ENCODE data around the gene KRT7. TPM values are rescaled to one million over a fixed set of nuclear protein-coding genes. Genes with fewer than 3 reads are reported as not detected.

The KRT7 gene
- total and polyA plus RNA-seq, 2 donors (not counting 3 experiments of a cell fraction or from before 2014, with no cell fraction given), result 120 to 293 TPM

GRCh38 chr12:52226446-52226845 is 6.6 kb upstream of the KRT7 start:
- no peaks in the 10 kb centered on the region for H3K9me3 ChIP-seq (replicated peaks; ENCODE audit: control insufficient read depth, insufficient read depth, low read length)
- TF ChIP-seq JUN (IDR thresholded peaks at IDR 0.05; ENCODE audit: borderline replicate concordance, insufficient read depth, insufficient read length, low read depth), result no peak
- no peak for TF ChIP-seq MAX (IDR thresholded peaks at IDR 0.05; ENCODE audit: insufficient read depth, insufficient read length)
- TF ChIP-seq MYC (IDR thresholded peaks at IDR 0.05; ENCODE audit: low read depth, low read length), result no peak
- TF ChIP-seq EZH2 (IDR thresholded peaks at IDR 0.05; ENCODE audit: borderline replicate concordance, low read depth, low read length, severe bottlenecking), result no peak

GRCh38 chr12:52227606-52228166 is 5.4 kb upstream of the KRT7 start:
- Histone ChIP-seq H3K27me3 (ENCODE audit: control insufficient read depth in 2 of 2, insufficient read depth in 2 of 2, low read length in 2 of 2) (no peaks in the 10 kb centered on the region), H3K4me1 (ENCODE audit: control insufficient read depth, extremely low read depth, insufficient read depth, low read length) (peaks cover 32% of the 10 kb centered on the region), H3K27ac (ENCODE audit: insufficient read depth, low read depth, low read length) (no peak overlapping the region), H3K4me3 (replicated peaks in 1 of 3; ENCODE audit: insufficient read depth in 1 of 3, low read depth in 1 of 3, low read length in 3 of 3) (no peak overlapping the region), H3K36me3 (ENCODE audit: control insufficient read depth in 2 of 2, extremely low read depth in 1 of 2, insufficient read depth in 2 of 2, low read length in 2 of 2) (no peaks in the 10 kb centered on the region), H3K9ac (replicated peaks; ENCODE audit: extremely low read depth, insufficient read depth, low read length) (no peak overlapping the region), H3K9me3 (replicated peaks; ENCODE audit: control insufficient read depth, insufficient read depth, low read length) (no peaks in the 10 kb centered on the region), H2AFZ (ENCODE audit: low read depth, low read length) (no peak overlapping the region), H3K79me2 (ENCODE audit: control insufficient read depth, insufficient read depth, low read length) (peaks cover 5% of the 10 kb centered on the region), H3K4me2 (ENCODE audit: insufficient read depth, low read length) (no peak overlapping the region), H4K20me1 (replicated peaks; ENCODE audit: control insufficient read depth, extremely low read depth, insufficient read depth, low read length) (no peaks in the 10 kb centered on the region), H3K9me1 (replicated peaks; ENCODE audit: control insufficient read depth, extremely low read depth, insufficient read depth, low read length) (no peaks in the 10 kb centered on the region)
- no TSS peak for BruUV-seq (replicated peaks)
- ChIA-PET CTCF (interaction anchor here (0.8 to 2.5 kb wide), 3 partner anchors 51 to 100 kb away, joined by 3 to 8 read pairs (median 4); no protein-coding TSS in a partner anchor), POLR2A (no interaction called here)
- intact Hi-C loops (cut with micrococcal nuclease) (no loop called here), dilution Hi-C loops (cut with MboI; ENCODE audit: extremely low pct_ligation_motif_present, low sequenced_read_pairs) (no loop called here)
- TF ChIP-seq EZH2 (IDR thresholded peaks at IDR 0.05; ENCODE audit: borderline replicate concordance, low read depth, low read length, severe bottlenecking), result no peak
- TF ChIP-seq MAX (IDR thresholded peaks at IDR 0.05; ENCODE audit: insufficient read depth, insufficient read length), result no peak
- DNase-seq (ENCODE audit: low read depth, low spot score), result no peak
- FAIRE-seq, result no peak

More at GRCh38 chr12:52226446-52226845, 6.6 kb upstream of the KRT7 start:
- ChIA-PET CTCF (interaction anchor here (2.5 to 3.1 kb wide), 2 partner anchors 53 to 101 kb away, joined by 8 to 10 read pairs; no protein-coding TSS in a partner anchor), POLR2A (no interaction called here)
- Histone ChIP-seq H3K36me3 (ENCODE audit: control insufficient read depth in 2 of 2, extremely low read depth in 1 of 2, insufficient read depth in 2 of 2, low read length in 2 of 2) (no peaks in the 10 kb centered on the region), H3K9ac (replicated peaks; ENCODE audit: extremely low read depth, insufficient read depth, low read length) (no peak overlapping the region), H3K27me3 (ENCODE audit: control insufficient read depth in 2 of 2, insufficient read depth in 2 of 2, low read length in 2 of 2) (no peaks in the 10 kb centered on the region), H3K4me3 (replicated peaks in 1 of 3; ENCODE audit: insufficient read depth in 1 of 3, low read depth in 1 of 3, low read length in 3 of 3) (no peak overlapping the region), H3K27ac (ENCODE audit: insufficient read depth, low read depth, low read length) (no peak overlapping the region), H3K4me1 (ENCODE audit: control insufficient read depth, extremely low read depth, insufficient read depth, low read length) (peaks cover 23% of the 10 kb centered on the region), H3K79me2 (ENCODE audit: control insufficient read depth, insufficient read depth, low read length) (no peaks in the 10 kb centered on the region), H3K4me2 (ENCODE audit: insufficient read depth, low read length) (no peak overlapping the region), H2AFZ (ENCODE audit: low read depth, low read length) (no peak overlapping the region), H3K9me1 (replicated peaks; ENCODE audit: control insufficient read depth, extremely low read depth, insufficient read depth, low read length) (no peaks in the 10 kb centered on the region), H4K20me1 (replicated peaks; ENCODE audit: control insufficient read depth, extremely low read depth, insufficient read depth, low read length) (no peaks in the 10 kb centered on the region)
- no TSS peak for BruUV-seq (replicated peaks)
- FAIRE-seq (no peak), DNase-seq (ENCODE audit: low read depth, low spot score) (peak; percentile 28)
- dilution Hi-C loops (cut with MboI; ENCODE audit: extremely low pct_ligation_motif_present, low sequenced_read_pairs) (no loop called here), intact Hi-C loops (cut with micrococcal nuclease) (no loop called here)
